Kidney (tissue), 14 donors: ENCODE results near the gene IMMP2L. TPM values are rescaled to one million over a fixed set of nuclear protein-coding genes. Genes with fewer than 3 reads are reported as not detected.

ENCODE experiments used
- DNase-seq, 5 donors: peaks; one replicate each; pipeline ENCODE4 v3.0.0-alpha.2; 2013 to 2020
- FAIRE-seq: peaks from 2 replicates; lab custom pipeline; 2012; peaks lifted over from hg19 to GRCh38; lab: Jason Lieb, UNC
- H3K27ac ChIP-seq, 2 donors: one replicate each; pipeline ENCODE4 v1.7.0; 2013; ENCODE audit warnings: low read depth in 2 of 2, low read length in 2 of 2, inconsistent platforms in 1 of 2
- H3K27me3 ChIP-seq: one replicate; pipeline ENCODE4 v1.7.1; 2013; ENCODE audit warnings: low read length, inconsistent platforms; ENCODE audit not compliant: control insufficient read depth, insufficient read depth
- H3K36me3 ChIP-seq, 3 donors: one replicate each; pipeline versions ENCODE4 v1.7.0 to v1.7.1; 2013; ENCODE audit warnings: low read length in 3 of 3, control low read depth in 1 of 3, inconsistent platforms in 1 of 3; ENCODE audit not compliant: insufficient read depth in 3 of 3, control insufficient read depth in 2 of 3
- H3K4me1 ChIP-seq, 3 donors: one replicate each; pipeline versions ENCODE4 v1.7.0 to v1.7.1; 2013; ENCODE audit warnings: low read length in 3 of 3, inconsistent platforms in 1 of 3, low read depth in 1 of 3; ENCODE audit not compliant: control insufficient read depth in 2 of 3, insufficient read depth in 2 of 3
- H3K4me3 ChIP-seq, 3 donors: one replicate each; pipeline versions ENCODE4 v1.7.0 to v1.8.1; 2013; ENCODE audit warnings: low read length in 3 of 3, control low read depth in 1 of 3, inconsistent platforms in 1 of 3
- H3K9ac ChIP-seq, 3 donors: one replicate each; pipeline versions ENCODE4 v1.7.0 to v1.7.1; 2013; ENCODE audit warnings: low read length in 3 of 3, control low read depth in 1 of 3, inconsistent platforms in 1 of 3
- H3K9me3 ChIP-seq, 3 donors: one replicate each; pipeline versions ENCODE4 v1.7.0 to v1.7.1; 2013; ENCODE audit warnings: low read length in 3 of 3, control low read depth in 1 of 3, inconsistent platforms in 1 of 3; ENCODE audit not compliant: control insufficient read depth in 2 of 3, insufficient read depth in 1 of 3
- CTCF ChIP-seq: IDR thresholded peaks from 3 replicates; pipeline ENCODE4 v1.5.1; 2012; ENCODE audit warnings: mild to moderate bottlenecking, moderate library complexity, borderline replicate concordance; ENCODE audit not compliant: insufficient read depth; ENCODE audit errors: extremely low read depth
- intact Hi-C: fragments of 100-400 bp; cut with DNase I; formaldehyde crosslinking; loops from one replicate; pipeline ENCODE4 v1.11.1; 2022
- polyA plus RNA-seq: library from polyadenylated mRNA; stranded (reverse); fragments of 350-450 nt; fragmentation: Illumina TruSeq; extraction: RNeasy Lipid Tissue Mini Kit (QIAGEN cat#74804); gene quantifications from one replicate; pipeline ENCODE4 v1.2.3, GENCODE V29; 2014; ENCODE audit warnings: low read depth, low replicate concordance; ENCODE audit not compliant: insufficient read depth
- total RNA-seq: library from RNA; stranded (reverse); fragmentation: NEBNext Ultra II Directional; extraction: Animal tissue kit (Norgen Biotek cat#: 25700); gene quantifications from one replicate; pipeline ENCODE4 v1.2.1, GENCODE V29; 2021
- donor health status: control.
- donor health status: control.
- donor health status: control.
- donor health status: control.
- donor health status: control.
- donor health status: DM: yes; HTN: yes; CAD: no.
- donor health status: Normal renal cell carcinoma (clear cell type).

The IMMP2L gene
- total and polyA plus RNA-seq, 2 donors from 2014 or later = 46.4 to 52.1 TPM

- intact Hi-C loops = no loop called here
- no peaks in the 10 kb centered on the region for H3K9me3 ChIP-seq
- no peaks in the 10 kb centered on the region for H3K36me3 ChIP-seq
- H3K27me3 ChIP-seq = no peaks in the 10 kb centered on the region
- no peak overlapping the region for H3K4me3 ChIP-seq
- no peaks in the 10 kb centered on the region for H3K4me1 ChIP-seq
- H3K27ac ChIP-seq = no peak overlapping the region
- no peak for DNase-seq
- FAIRE-seq = no peak
- H3K9ac ChIP-seq = no peak overlapping the region
- no peak for TF ChIP-seq CTCF
Observed at GRCh38 chr7:110721395-110721794, 840.9 kb downstream of the IMMP2L start.

- H3K9me3 ChIP-seq = no peaks in the 10 kb centered on the region
- no peak for TF ChIP-seq CTCF
- H3K27me3 ChIP-seq = no peaks in the 10 kb centered on the region
- no peak overlapping the region for H3K27ac ChIP-seq
- no peaks in the 10 kb centered on the region for H3K36me3 ChIP-seq
- no peaks in the 10 kb centered on the region for H3K4me1 ChIP-seq
- DNase-seq (no peak), FAIRE-seq (no peak)
- intact Hi-C loops = no loop called here
- H3K9ac ChIP-seq = no peak overlapping the region
- H3K4me3 ChIP-seq = no peak overlapping the region
Observed at GRCh38 chr7:110720626-110721025, 841.7 kb downstream of the IMMP2L start.

- no peak overlapping the region for H3K9ac ChIP-seq
- H3K4me3 ChIP-seq = no peak overlapping the region
- no peaks in the 10 kb centered on the region for H3K4me1 ChIP-seq
- intact Hi-C loops = no loop called here
- DNase-seq (peak in 2 of 5 donors; percentile 4 to 34), FAIRE-seq (no peak)
- no peak for TF ChIP-seq CTCF
- no peak overlapping the region for H3K27ac ChIP-seq
- no peaks in the 10 kb centered on the region for H3K27me3 ChIP-seq
- H3K9me3 ChIP-seq = no peaks in the 10 kb centered on the region
- H3K36me3 ChIP-seq = no peaks in the 10 kb centered on the region
Observed at GRCh38 chr7:110719741-110720140, 842.6 kb downstream of the IMMP2L start.
